PC-3 (cell line): Measurements from ENCODE around the gene LIMS2. TPM values are rescaled to one million over a fixed set of nuclear protein-coding genes. Genes with fewer than 3 reads are reported as not detected.

Experiments used
- ATAC-seq: fragments of 200-7000 bp; cut with Tn5 transposase; 2 replicates; pipeline ENCODE4 v1.9.1; 2020; ENCODE audit warnings: mild to moderate bottlenecking, moderate library complexity
- BruUV-seq: library from RNA; stranded (reverse); fragments of 400-500 nt; replicated peaks from 2 replicates; lab custom pipeline; 2021; lab: Mats Ljungman, UMichigan
- CTCF ChIA-PET: fragments of 300-600 bp; sonication (Branson Sonifier 250); formaldehyde crosslinking; loops from one replicate; lab custom pipeline; 2022; ENCODE audit warnings: antibody characterized with exemption; lab: Charles Lee
- POLR2A ChIA-PET: fragments of 300-600 bp; sonication (Branson Sonifier 250); formaldehyde crosslinking; loops from one replicate; lab custom pipeline; 2022; ENCODE audit warnings: antibody characterized with exemption; ENCODE audit not compliant: unreplicated experiment; lab: Charles Lee
- DNase-seq: peaks from one replicate; pipeline ENCODE4 v3.0.0-alpha.2; 2015
- H2AFZ ChIP-seq: fragments of 300-600 bp; sonication (generic); 2 replicates; pipeline ENCODE4 v1.6.0; 2016; ENCODE audit warnings: antibody characterized with exemption, low read length
- H3F3A ChIP-seq: fragments of 300-600 bp; sonication (generic); one replicate; pipeline ENCODE4 v1.6.0; 2017; ENCODE audit warnings: antibody characterized with exemption, low read length, control low read depth, mild to moderate bottlenecking; ENCODE audit not compliant: unreplicated experiment
- H3K27ac ChIP-seq: fragments of 300-600 bp; sonication (generic); 2 replicates; pipeline ENCODE4 v1.5.1; 2016; ENCODE audit warnings: mild to moderate bottlenecking, low read length
- H3K27me3 ChIP-seq: fragments of 300-600 bp; sonication (generic); 2 replicates; pipeline ENCODE4 v1.6.1; 2016; ENCODE audit warnings: low read length, mixed read lengths
- H3K36me3 ChIP-seq: fragments of 300-600 bp; sonication (generic); 2 replicates; pipeline ENCODE4 v1.6.1; 2016; ENCODE audit warnings: low read depth, mixed run types, low read length, mixed read lengths
- H3K4me1 ChIP-seq: fragments of 300-600 bp; sonication (generic); 2 replicates; pipeline ENCODE4 v1.5.1; 2016; ENCODE audit warnings: low read length; ENCODE audit not compliant: insufficient read depth
- H3K4me2 ChIP-seq: fragments of 300-600 bp; sonication (generic); 2 replicates; pipeline ENCODE4 v1.6.0; 2016; ENCODE audit warnings: low read length
- H3K4me3 ChIP-seq: fragments of 300-600 bp; sonication (generic); 2 replicates; pipeline ENCODE4 v1.5.1; 2016; ENCODE audit warnings: mild to moderate bottlenecking, low read length, mixed read lengths
- H3K79me2 ChIP-seq: fragments of 300-600 bp; sonication (generic); 2 replicates; pipeline ENCODE4 v1.6.1; 2017; ENCODE audit warnings: low read length, mixed read lengths
- H3K9ac ChIP-seq: fragments of 300-600 bp; sonication (generic); 2 replicates; pipeline ENCODE4 v1.6.0; 2016; ENCODE audit warnings: mild to moderate bottlenecking, low read length
- H3K9me2 ChIP-seq: fragments of 300-600 bp; sonication (generic); replicated peaks from 2 replicates; pipeline ENCODE4 v1.6.1; 2016; ENCODE audit warnings: mixed run types, low read length, mixed read lengths
- H3K9me3 ChIP-seq: fragments of 300-600 bp; sonication (generic); 2 replicates; pipeline ENCODE4 v1.6.1; 2016; ENCODE audit warnings: low read length, mixed read lengths
- H4K20me1 ChIP-seq: fragments of 300-600 bp; sonication (generic); 2 replicates; pipeline ENCODE4 v1.6.1; 2016; ENCODE audit warnings: low read length, mixed read lengths
- EZH2 ChIP-seq: fragments of 300-600 bp; sonication (generic); IDR thresholded peaks from one replicate; pipeline ENCODE4 v1.6.1; 2017; ENCODE audit warnings: antibody characterized with exemption, mild to moderate bottlenecking, low read length; ENCODE audit not compliant: unreplicated experiment
- EZH2phosphoT487 ChIP-seq: fragments of 300-600 bp; sonication (generic); IDR thresholded peaks from 2 replicates; pipeline ENCODE4 v1.6.1; 2018; ENCODE audit warnings: mild to moderate bottlenecking, antibody characterized with exemption, low read length, borderline replicate concordance
- intact Hi-C: fragments of 100-400 bp; cut with micrococcal nuclease; formaldehyde crosslinking; loops from 2 replicates; pipeline ENCODE4 v1.9.0; 2023
- total RNA-seq: library from RNA; depleted of rRNA; stranded (reverse); fragments of >200 nt; gene quantifications from 2 replicates; pipeline ENCODE4 v1.2.3, GENCODE V29; 2014
- TF ChIP-seq, protein P1 (sequence below): fragments of 300-600 bp; sonication (generic); conservative IDR thresholded peaks from 2 replicates; pipeline ENCODE4 v1.5.1; 2017; ENCODE audit warnings: antibody characterized with exemption, low read depth, mild to moderate bottlenecking, low read length

LIMS2 gene
- total RNA-seq, 1 experiment from 2014 or later: 5.0 TPM

DNA sequence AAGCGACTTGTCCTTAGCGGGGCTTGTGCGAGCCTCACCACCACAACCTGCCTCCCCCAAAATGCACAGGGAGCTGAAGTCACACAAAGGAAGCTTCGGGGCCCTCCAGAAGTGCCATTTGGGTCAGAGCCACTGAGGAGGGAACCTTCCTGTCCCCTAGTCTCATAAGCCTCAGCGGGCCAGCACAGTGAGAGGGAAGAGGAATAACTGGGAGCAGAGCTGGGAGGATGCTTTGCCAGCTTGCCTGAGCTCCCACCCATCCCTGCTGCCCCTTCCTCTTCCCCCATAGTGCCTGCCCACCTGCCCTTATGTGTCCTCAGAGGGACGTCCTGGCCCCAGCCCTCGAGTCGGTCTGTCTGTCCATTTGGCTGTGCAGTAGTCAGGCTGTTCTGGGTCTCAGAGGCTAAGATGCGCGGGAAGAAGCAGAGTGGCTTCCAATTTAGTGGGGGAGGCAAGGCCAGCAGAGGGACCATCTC is 81.2 kb downstream of the LIMS2 start:
- no peaks in the 10 kb centered on the region for H3K9me3 ChIP-seq
- intact Hi-C loops: no loop called here
- no peaks in the 10 kb centered on the region for H3K36me3 ChIP-seq
- no peak for TF ChIP-seq EZH2phosphoT487
- TF ChIP-seq, protein P1, sequence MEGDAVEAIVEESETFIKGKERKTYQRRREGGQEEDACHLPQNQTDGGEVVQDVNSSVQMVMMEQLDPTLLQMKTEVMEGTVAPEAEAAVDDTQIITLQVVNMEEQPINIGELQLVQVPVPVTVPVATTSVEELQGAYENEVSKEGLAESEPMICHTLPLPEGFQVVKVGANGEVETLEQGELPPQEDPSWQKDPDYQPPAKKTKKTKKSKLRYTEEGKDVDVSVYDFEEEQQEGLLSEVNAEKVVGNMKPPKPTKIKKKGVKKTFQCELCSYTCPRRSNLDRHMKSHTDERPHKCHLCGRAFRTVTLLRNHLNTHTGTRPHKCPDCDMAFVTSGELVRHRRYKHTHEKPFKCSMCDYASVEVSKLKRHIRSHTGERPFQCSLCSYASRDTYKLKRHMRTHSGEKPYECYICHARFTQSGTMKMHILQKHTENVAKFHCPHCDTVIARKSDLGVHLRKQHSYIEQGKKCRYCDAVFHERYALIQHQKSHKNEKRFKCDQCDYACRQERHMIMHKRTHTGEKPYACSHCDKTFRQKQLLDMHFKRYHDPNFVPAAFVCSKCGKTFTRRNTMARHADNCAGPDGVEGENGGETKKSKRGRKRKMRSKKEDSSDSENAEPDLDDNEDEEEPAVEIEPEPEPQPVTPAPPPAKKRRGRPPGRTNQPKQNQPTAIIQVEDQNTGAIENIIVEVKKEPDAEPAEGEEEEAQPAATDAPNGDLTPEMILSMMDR: no peak
- TF ChIP-seq EZH2: no peak
- ATAC-seq (no peak), DNase-seq (no peak)
- H3K4me3 ChIP-seq: no peak overlapping the region
- H3K27me3 ChIP-seq: no peaks in the 10 kb centered on the region
- ChIA-PET CTCF (no interaction called here), POLR2A (no interaction called here)
- H3K9ac ChIP-seq: no peak overlapping the region
- H3K4me2 ChIP-seq: no peak overlapping the region
- H2AFZ ChIP-seq: no peak overlapping the region
- no peaks in the 10 kb centered on the region for H3K9me2 ChIP-seq
- no TSS peak for BruUV-seq
- peaks cover 9% of the 10 kb centered on the region for H3F3A ChIP-seq
- no peaks in the 10 kb centered on the region for H3K79me2 ChIP-seq
- no peaks in the 10 kb centered on the region for H4K20me1 ChIP-seq
- peaks cover 41% of the 10 kb centered on the region for H3K4me1 ChIP-seq
- H3K27ac ChIP-seq: no peak overlapping the region

DNA sequence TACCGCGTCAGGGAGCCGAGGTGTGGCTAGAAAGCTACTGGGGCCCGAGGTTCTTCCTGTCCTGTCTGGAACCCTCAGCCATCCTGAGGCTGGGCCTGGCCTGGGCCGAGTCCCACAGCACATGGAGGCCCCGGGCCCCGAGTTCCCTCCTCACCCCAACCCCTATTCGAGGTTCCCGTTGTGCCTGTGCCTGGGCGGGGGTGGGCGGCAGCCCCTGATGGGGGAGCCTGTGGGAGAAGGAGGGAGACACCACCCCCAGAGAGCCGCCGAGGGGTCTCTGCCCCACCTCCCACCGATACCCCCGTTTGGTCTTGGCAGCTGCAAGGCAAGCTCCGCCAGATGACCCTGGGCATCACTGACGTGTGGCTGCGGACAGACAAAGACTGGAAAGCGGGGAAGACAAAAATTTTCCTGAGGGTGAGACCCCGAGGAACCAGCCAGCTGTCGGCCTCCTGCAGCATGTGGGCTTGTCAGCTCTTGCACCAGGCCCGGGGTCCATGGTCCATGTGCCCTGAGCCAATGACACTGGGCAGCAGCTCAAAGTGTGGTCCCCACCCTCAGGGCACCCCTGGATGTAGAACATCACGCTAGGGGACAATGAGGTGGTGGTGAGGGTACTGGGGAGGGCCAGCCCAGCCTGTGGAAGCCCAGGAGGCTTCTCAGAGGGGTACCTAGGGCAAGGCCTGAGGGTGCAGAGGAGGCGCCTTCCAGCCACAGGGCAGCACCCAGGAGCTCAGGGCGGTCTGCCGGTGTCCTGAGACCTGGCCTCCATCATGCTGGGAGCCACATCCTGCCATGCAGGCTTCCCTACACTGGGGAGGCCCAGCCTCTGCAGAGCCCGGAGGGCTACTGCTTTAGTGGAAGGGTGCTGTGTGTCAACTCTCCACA is 81.9 kb downstream of the LIMS2 start:
- intact Hi-C loops: no loop called here
- Histone ChIP-seq H3K9me2 (no peaks in the 10 kb centered on the region), H3K4me1 (peaks cover 34% of the 10 kb centered on the region), H3K4me2 (no peak overlapping the region), H3F3A (peaks cover 9% of the 10 kb centered on the region), H4K20me1 (no peaks in the 10 kb centered on the region), H3K4me3 (no peak overlapping the region), H3K27me3 (no peaks in the 10 kb centered on the region), H2AFZ (no peak overlapping the region), H3K9me3 (no peaks in the 10 kb centered on the region), H3K79me2 (no peaks in the 10 kb centered on the region), H3K36me3 (no peaks in the 10 kb centered on the region), H3K27ac (no peak overlapping the region), H3K9ac (no peak overlapping the region)
- ATAC-seq (no peak), DNase-seq (no peak)
- TF ChIP-seq EZH2phosphoT487 (no peak), EZH2 (no peak)
- TF ChIP-seq, protein P1: no peak
- POLR2A ChIA-PET: no interaction called here
- BruUV-seq: no TSS peak
- CTCF ChIA-PET: no interaction called here

DNA sequence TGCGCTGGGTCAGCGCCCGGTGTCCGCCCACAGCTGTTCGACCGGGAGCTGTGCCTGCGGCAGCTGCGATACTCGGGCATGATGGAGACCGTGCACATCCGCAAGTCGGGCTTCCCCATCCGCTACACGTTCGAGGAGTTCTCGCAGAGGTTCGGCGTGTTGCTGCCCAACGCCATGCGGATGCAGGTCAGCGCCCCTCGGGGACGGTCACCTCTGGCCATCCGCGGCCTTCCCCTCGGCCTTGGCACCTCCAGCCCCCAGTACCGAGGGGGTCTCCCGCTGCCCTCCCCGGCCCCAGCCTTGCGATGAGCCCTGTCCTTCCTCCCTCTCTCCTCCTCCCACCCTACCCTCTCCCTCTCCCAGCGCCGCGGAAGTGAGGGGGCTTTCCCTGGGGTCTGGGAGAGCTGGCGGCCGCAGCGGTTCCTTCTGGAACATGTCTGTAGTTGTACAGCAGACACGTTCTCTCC is 82.5 kb downstream of the LIMS2 start:
- H3K9me2 ChIP-seq: no peaks in the 10 kb centered on the region
- no peak for TF ChIP-seq EZH2phosphoT487
- no peak for TF ChIP-seq EZH2
- H3K9me3 ChIP-seq: no peaks in the 10 kb centered on the region
- no peak overlapping the region for H3K27ac ChIP-seq
- no peak overlapping the region for H3K9ac ChIP-seq
- H3F3A ChIP-seq: peaks cover 9% of the 10 kb centered on the region
- no peaks in the 10 kb centered on the region for H3K27me3 ChIP-seq
- H3K4me3 ChIP-seq: no peak overlapping the region
- H2AFZ ChIP-seq: no peak overlapping the region
- ChIA-PET CTCF (no interaction called here), POLR2A (no interaction called here)
- no peaks in the 10 kb centered on the region for H3K79me2 ChIP-seq
- ATAC-seq (no peak), DNase-seq (no peak)
- H3K36me3 ChIP-seq: no peaks in the 10 kb centered on the region
- no TSS peak for BruUV-seq
- H3K4me2 ChIP-seq: no peak overlapping the region
- peaks cover 29% of the 10 kb centered on the region for H3K4me1 ChIP-seq
- H4K20me1 ChIP-seq: no peaks in the 10 kb centered on the region
- intact Hi-C loops: no loop called here
